ENCODE results near the gene CUL7.

The CUL7 gene

GRCh38 chr6:43062818-43063217 is 9.2 kb upstream of the CUL7 start:
- no peak overlapping the region for H3K4me2 ChIP-seq (ENCODE audit: insufficient read depth, low read length)
- ATAC-seq (ENCODE audit: insufficient read depth, low read depth): no peak
- no peak for DNase-seq
- no peaks in the 10 kb centered on the region for H3K9me3 ChIP-seq (ENCODE audit: insufficient read depth, low read length, severe bottlenecking)
- peaks cover 23% of the 10 kb centered on the region for H3K36me3 ChIP-seq (ENCODE audit: insufficient read depth, low read length)
- TF ChIP-seq EZH2 (IDR thresholded peaks at IDR 0.05; ENCODE audit: borderline replicate concordance, low read depth, low read length, severe bottlenecking): no peak
- TF ChIP-seq CTCF (IDR thresholded peaks at IDR 0.05; ENCODE audit: borderline replicate concordance, extremely low read depth, low read length, poor library complexity, severe bottlenecking): no peak
- H3K4me1 ChIP-seq (ENCODE audit: insufficient read depth, low read length): peaks cover 27% of the 10 kb centered on the region
- peaks cover 26% of the 10 kb centered on the region for H3K79me2 ChIP-seq (ENCODE audit: insufficient read depth, low read length)
- H3K27ac ChIP-seq (ENCODE audit: low read length): no peak overlapping the region
- no peak overlapping the region for H3K9ac ChIP-seq (ENCODE audit: low read depth, low read length)
- 0 out of 2 replicates have a peak, but pooled peaks cover 2% of the 10 kb centered on the region for H4K20me1 ChIP-seq (ENCODE audit: insufficient read depth, low read length)
- no peak overlapping the region for H3K4me3 ChIP-seq (ENCODE audit: low read depth in 1 of 2, low read length in 2 of 2)
- H2AFZ ChIP-seq (ENCODE audit: low read depth, low read length): no peak overlapping the region
- H3K27me3 ChIP-seq (ENCODE audit: insufficient read depth, low read length, poor library complexity): no peaks in the 10 kb centered on the region

- no peak overlapping the region for H3K4me3 ChIP-seq (ENCODE audit: low read depth in 1 of 2, low read length in 2 of 2)
- DNase-seq (no peak), ATAC-seq (ENCODE audit: insufficient read depth, low read depth) (no peak)
- no peaks in the 10 kb centered on the region for H3K27me3 ChIP-seq (ENCODE audit: insufficient read depth, low read length, poor library complexity)
- peaks cover 23% of the 10 kb centered on the region for H3K36me3 ChIP-seq (ENCODE audit: insufficient read depth, low read length)
- peaks cover 29% of the 10 kb centered on the region for H3K79me2 ChIP-seq (ENCODE audit: insufficient read depth, low read length)
- no peaks in the 10 kb centered on the region for H3K9me3 ChIP-seq (ENCODE audit: insufficient read depth, low read length, severe bottlenecking)
- H3K27ac ChIP-seq (ENCODE audit: low read length): no peak overlapping the region
- H3K4me2 ChIP-seq (ENCODE audit: insufficient read depth, low read length): no peak overlapping the region
- peaks cover 30% of the 10 kb centered on the region for H3K4me1 ChIP-seq (ENCODE audit: insufficient read depth, low read length)
- TF ChIP-seq CTCF (IDR thresholded peaks at IDR 0.05; ENCODE audit: borderline replicate concordance, extremely low read depth, low read length, poor library complexity, severe bottlenecking) (no peak), EZH2 (IDR thresholded peaks at IDR 0.05; ENCODE audit: borderline replicate concordance, low read depth, low read length, severe bottlenecking) (no peak)
- 0 out of 2 replicates have a peak, but pooled peaks cover 2% of the 10 kb centered on the region for H4K20me1 ChIP-seq (ENCODE audit: insufficient read depth, low read length)
- no peak overlapping the region for H3K9ac ChIP-seq (ENCODE audit: low read depth, low read length)
- H2AFZ ChIP-seq (ENCODE audit: low read depth, low read length): no peak overlapping the region
These were observed 8.2 kb upstream of the CUL7 start for GRCh38 chr6:43061861-43062260.

- Histone ChIP-seq H3K9me3 (ENCODE audit: insufficient read depth, low read length, severe bottlenecking) (no peaks in the 10 kb centered on the region), H4K20me1 (ENCODE audit: insufficient read depth, low read length) (0 out of 2 replicates have a peak, but pooled peaks cover 2% of the 10 kb centered on the region), H3K79me2 (ENCODE audit: insufficient read depth, low read length) (peaks cover 29% of the 10 kb centered on the region), H3K4me3 (ENCODE audit: low read depth in 1 of 2, low read length in 2 of 2) (peak overlapping the region in 1 of 2 experiments; percentile 78; a peak in 2 of 4 replicates), H3K36me3 (ENCODE audit: insufficient read depth, low read length) (peaks cover 19% of the 10 kb centered on the region), H2AFZ (ENCODE audit: low read depth, low read length) (no peak overlapping the region), H3K4me2 (ENCODE audit: insufficient read depth, low read length) (peak overlapping the region; percentile 95), H3K27me3 (ENCODE audit: insufficient read depth, low read length, poor library complexity) (no peaks in the 10 kb centered on the region), H3K4me1 (ENCODE audit: insufficient read depth, low read length) (peaks cover 30% of the 10 kb centered on the region), H3K27ac (ENCODE audit: low read length) (peak overlapping the region; percentile 86), H3K9ac (ENCODE audit: low read depth, low read length) (peak overlapping the region; percentile 65)
- no peak for DNase-seq
- ATAC-seq (ENCODE audit: insufficient read depth, low read depth): no peak
- TF ChIP-seq EZH2 (IDR thresholded peaks at IDR 0.05; ENCODE audit: borderline replicate concordance, low read depth, low read length, severe bottlenecking) (no peak), CTCF (IDR thresholded peaks at IDR 0.05; ENCODE audit: borderline replicate concordance, extremely low read depth, low read length, poor library complexity, severe bottlenecking) (no peak)
These were observed 7.3 kb upstream of the CUL7 start for GRCh38 chr6:43060755-43061633.
